ENCODE measurements around the gene ZKSCAN3.
A peak's percentile ranks its signal among the peaks of the same experiment; 100 is the strongest.

The ZKSCAN3 gene

DNA sequence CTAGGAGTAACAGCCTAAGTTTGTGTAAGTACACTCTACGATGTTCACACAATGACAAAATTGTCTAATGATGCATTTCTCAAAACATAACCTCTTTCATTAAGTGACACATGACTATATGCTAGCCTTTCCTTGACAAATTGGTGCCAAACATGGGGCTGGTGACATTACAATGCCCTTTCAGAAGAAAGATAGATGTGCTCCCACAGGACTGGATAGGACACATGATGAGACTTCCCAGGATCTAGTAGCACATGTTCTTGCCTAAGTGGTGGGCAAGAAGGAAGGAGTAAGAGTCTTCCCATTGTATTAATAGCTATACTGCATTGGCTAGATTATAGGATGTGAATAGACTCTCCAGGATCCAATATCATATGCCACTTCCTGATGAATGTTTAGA lies 21.5 kb downstream of the ZKSCAN3 start:
- no peaks in the 10 kb centered on the region for H3K9me3 ChIP-seq
- peak overlapping the region; percentile 65 for H3K4me2 ChIP-seq
- peaks cover 22% of the 10 kb centered on the region for H3K36me3 ChIP-seq
- peaks cover 18% of the 10 kb centered on the region for H3K4me1 ChIP-seq
- no peak overlapping the region for H3K4me3 ChIP-seq
- no peak for TF ChIP-seq Cebpa-rat (IDR thresholded peaks at IDR 0.05)
- H3K9ac ChIP-seq, result no peak overlapping the region
- H3K27me3 ChIP-seq, result no peaks in the 10 kb centered on the region
- H3K27ac ChIP-seq, result 0 out of 2 replicates have a peak overlapping the region, but pooled peaks have one; percentile 11
- H4K20me1 ChIP-seq, result no peaks in the 10 kb centered on the region

DNA sequence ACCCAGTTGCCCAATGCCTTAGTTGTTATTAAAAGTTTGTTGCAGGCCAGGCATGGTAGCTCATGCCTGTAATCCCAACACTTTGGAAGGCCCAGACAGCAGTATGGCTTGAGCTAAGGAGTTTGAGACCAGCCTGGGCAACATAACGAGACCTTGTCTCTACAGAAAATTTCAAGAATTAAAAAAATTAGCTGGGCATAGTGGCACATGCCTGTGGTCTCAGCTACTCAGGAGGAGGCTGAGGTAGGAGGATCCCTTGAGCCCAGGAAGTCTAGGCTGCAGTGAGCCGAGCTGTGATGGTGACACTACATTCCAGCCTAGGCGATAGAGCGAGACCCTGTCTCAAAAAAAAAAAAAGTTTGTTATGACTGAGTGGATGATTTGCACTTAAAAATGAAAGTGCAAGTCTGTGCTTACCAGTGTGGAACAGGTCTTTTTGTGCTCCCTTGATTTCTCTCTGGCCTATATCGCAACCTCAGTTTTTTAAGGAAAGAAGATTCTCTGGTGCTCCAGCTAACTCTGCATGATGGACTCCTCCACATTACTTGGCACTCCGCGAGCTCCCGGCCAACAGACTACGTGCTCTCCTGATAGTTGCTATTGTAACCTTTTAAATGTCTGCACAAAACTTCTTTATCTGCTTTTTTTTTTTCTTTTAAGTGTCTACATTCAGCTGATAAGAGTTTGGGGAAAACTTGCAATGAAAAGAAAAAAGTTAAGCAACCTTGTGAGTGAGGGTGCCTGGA lies 22.1 kb downstream of the ZKSCAN3 start:
- Histone ChIP-seq H3K4me2 (peak overlapping the region; percentile 65), H3K4me3 (no peak overlapping the region), H4K20me1 (no peaks in the 10 kb centered on the region), H3K27ac (peak overlapping the region; percentile 11; the same call in 1 of the 2 replicates), H3K9me3 (no peaks in the 10 kb centered on the region), H3K4me1 (peaks cover 18% of the 10 kb centered on the region), H3K36me3 (peaks cover 16% of the 10 kb centered on the region), H3K9ac (no peak overlapping the region; the same call in 1 of the 2 replicates), H3K27me3 (no peaks in the 10 kb centered on the region)
- TF ChIP-seq Cebpa-rat (IDR thresholded peaks at IDR 0.05), result no peak

DNA sequence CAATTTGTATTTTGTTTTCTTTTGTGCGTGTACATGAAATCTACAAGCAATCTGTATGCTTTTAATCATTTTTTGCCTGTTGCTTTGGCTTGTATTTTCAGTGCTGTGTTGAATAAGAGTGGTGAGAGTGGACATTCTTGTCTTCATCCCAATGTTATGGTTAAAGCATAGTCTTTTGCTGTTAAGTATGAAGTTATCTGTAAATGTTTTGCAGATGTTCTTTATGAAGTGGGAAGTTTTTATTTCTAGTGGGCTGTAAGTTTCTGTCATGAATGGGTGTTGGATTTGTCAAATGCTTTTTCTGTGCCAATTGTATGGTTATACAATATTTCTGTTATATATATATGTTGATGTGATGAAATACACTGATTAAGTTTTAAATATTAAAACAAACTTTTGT lies 24.2 kb downstream of the ZKSCAN3 start:
- peaks cover 18% of the 10 kb centered on the region for H3K4me1 ChIP-seq
- no peaks in the 10 kb centered on the region for H3K27me3 ChIP-seq
- TF ChIP-seq Cebpa-rat (IDR thresholded peaks at IDR 0.05), result no peak
- no peak overlapping the region for H3K27ac ChIP-seq
- H3K9ac ChIP-seq, result no peak overlapping the region
- H3K4me3 ChIP-seq, result no peak overlapping the region
- peaks cover 15% of the 10 kb centered on the region for H3K9me3 ChIP-seq
- no peak overlapping the region for H3K4me2 ChIP-seq
- peaks cover 18% of the 10 kb centered on the region for H3K36me3 ChIP-seq
- H4K20me1 ChIP-seq, result no peaks in the 10 kb centered on the region

DNA sequence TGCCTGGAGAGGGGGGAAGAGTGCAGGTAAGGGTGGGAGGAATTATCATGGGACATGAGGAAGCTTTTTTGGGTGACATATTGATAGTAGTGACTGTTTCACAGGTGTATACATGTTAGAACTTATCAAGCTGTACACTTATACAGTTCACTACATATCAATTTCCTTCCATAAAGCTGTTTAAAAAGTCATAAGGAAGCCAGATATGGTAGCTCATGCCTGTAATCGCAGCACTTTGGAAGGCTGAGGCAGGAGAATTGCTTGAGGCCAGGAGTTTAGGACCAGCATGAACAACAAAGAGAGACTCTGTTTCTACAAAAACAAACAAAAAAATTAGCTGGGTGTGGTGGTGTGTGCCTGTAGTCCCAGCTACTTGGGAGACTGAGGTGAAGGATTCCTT lies 28.1 kb downstream of the ZKSCAN3 start:
- no peak overlapping the region for H3K4me3 ChIP-seq
- H3K36me3 ChIP-seq, result peaks cover 48% of the 10 kb centered on the region
- no peak overlapping the region for H3K27ac ChIP-seq
- no peaks in the 10 kb centered on the region for H3K27me3 ChIP-seq
- H3K4me2 ChIP-seq, result no peak overlapping the region
- no peak overlapping the region for H3K9ac ChIP-seq
- peaks cover 8% of the 10 kb centered on the region for H3K4me1 ChIP-seq
- no peaks in the 10 kb centered on the region for H4K20me1 ChIP-seq
- no peak for TF ChIP-seq Cebpa-rat (IDR thresholded peaks at IDR 0.05)
- peaks cover 33% of the 10 kb centered on the region for H3K9me3 ChIP-seq

DNA sequence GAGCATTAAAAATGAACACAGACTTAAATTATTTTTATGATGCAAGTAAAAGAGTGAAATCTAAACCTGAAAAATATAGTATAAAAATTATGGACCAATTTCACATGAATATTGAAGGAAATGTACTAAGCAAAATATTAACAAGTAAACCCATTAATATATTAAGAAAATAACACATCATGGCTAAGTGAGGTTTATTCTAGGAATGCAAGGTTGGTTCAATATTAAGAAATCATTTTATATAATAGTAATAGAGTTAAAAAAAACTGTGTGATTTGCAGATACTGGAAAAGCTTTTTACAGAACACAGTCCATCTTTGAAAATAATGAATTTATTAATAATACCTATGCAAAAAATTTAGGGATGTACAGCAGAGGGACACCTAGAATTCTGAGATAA lies 28.9 kb downstream of the ZKSCAN3 start:
- Histone ChIP-seq H3K4me2 (no peak overlapping the region), H3K4me3 (no peak overlapping the region), H3K36me3 (peaks cover 48% of the 10 kb centered on the region), H4K20me1 (no peaks in the 10 kb centered on the region), H3K9me3 (peaks cover 33% of the 10 kb centered on the region), H3K9ac (no peak overlapping the region), H3K27me3 (no peaks in the 10 kb centered on the region), H3K27ac (no peak overlapping the region), H3K4me1 (peaks cover 12% of the 10 kb centered on the region)
- TF ChIP-seq Cebpa-rat (IDR thresholded peaks at IDR 0.05), result no peak

DNA sequence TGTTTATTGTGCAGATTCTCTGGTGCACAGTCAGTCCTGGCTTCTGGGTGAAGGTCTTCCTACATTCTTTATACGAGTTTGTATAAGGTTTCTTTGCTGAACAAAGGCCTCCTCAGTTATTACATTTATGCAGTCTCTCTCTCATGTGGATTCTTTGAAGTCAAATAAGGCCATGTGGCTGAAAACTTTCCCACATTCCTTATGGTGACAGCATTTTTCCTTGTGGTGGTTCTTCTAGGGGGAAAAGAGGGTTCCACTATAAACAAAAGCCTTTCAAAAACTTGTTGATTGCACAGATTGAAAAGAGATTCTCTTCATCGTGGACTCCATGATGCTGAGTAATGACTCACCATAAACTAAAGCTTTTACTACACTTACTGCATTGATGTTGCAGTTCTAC lies 30.6 kb downstream of the ZKSCAN3 start:
- Histone ChIP-seq H3K4me1 (peaks cover 15% of the 10 kb centered on the region), H3K4me3 (no peak overlapping the region), H3K27ac (no peak overlapping the region), H3K4me2 (no peak overlapping the region), H3K9ac (no peak overlapping the region), H4K20me1 (no peaks in the 10 kb centered on the region), H3K9me3 (peaks cover 33% of the 10 kb centered on the region), H3K36me3 (peaks cover 48% of the 10 kb centered on the region), H3K27me3 (no peaks in the 10 kb centered on the region)
- TF ChIP-seq Cebpa-rat (IDR thresholded peaks at IDR 0.05), result no peak

DNA sequence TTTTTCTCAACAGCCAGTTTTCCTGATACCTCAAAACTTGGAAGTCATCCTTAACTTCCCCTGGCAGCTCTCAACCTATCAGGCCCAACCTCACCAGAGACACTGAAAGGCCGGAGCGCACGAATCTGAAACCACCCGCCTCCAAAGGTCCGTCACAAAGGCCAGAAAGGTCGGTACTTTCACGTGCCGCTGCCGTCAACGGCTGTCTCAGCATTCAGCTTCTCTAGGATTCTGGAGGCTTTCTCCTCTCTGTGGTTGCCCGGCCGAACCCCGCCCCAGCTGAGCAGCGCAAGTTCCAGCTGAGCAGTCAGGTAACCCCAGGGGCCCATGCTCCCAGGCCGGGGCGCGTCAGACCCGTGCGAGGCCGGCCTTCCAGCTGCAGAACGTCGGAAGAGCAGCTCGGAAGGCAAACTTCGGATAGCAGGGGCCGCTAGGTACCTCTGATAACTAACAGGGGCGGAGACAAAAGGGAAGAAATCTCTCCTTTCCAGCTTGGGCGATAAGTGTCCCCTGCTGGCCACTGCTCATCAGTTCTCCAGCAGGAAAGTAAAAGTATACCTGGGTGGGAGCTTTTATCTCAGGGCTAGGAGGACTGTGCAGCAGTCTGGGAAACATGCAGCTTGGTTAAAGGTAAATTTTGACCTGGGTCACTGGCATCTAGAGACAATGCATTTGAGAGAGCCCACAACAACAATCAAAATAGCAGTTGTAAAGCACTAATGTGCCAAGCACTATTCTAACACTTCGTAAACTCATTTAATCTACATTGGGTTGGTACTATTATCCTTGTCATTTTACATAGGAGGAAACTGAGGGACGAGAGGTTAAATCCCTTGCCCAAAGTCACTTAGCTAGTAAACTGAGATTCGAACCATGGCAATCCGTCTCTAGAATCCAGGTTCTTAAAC lies 33.7 kb downstream of the ZKSCAN3 start:
- Histone ChIP-seq H3K27me3 (no peaks in the 10 kb centered on the region), H3K4me1 (peaks cover 15% of the 10 kb centered on the region), H3K27ac (peak overlapping the region; percentile 63), H3K4me3 (peak overlapping the region; percentile 65), H3K9me3 (peaks cover 20% of the 10 kb centered on the region), H3K36me3 (peaks cover 50% of the 10 kb centered on the region), H3K9ac (peak overlapping the region; percentile 70), H4K20me1 (no peaks in the 10 kb centered on the region), H3K4me2 (peak overlapping the region; percentile 77)
- TF ChIP-seq Cebpa-rat (IDR thresholded peaks at IDR 0.05), result no peak

DNA sequence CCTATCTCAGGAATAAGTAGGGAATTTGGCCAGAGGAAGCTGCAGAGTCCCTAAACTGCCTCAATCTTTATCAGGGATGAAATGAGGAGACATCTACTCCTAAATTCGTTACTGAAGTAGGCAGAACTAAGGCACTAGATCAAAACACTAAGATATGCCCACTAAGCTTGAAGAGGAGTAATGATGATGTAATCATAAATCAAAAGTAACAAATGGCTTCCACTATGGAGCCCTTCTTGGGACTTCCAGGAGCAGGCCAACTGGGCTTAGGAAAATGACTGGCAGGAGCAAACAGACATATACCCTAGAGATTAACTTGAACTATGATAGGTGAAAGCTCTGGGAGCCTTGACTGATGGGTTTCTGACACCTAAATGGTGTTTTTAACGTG lies 34.4 kb downstream of the ZKSCAN3 start:
- peak overlapping the region; percentile 77; the same call in 1 of the 2 replicates for H3K4me2 ChIP-seq
- no peak overlapping the region for H3K9ac ChIP-seq
- peaks cover 50% of the 10 kb centered on the region for H3K36me3 ChIP-seq

DNA sequence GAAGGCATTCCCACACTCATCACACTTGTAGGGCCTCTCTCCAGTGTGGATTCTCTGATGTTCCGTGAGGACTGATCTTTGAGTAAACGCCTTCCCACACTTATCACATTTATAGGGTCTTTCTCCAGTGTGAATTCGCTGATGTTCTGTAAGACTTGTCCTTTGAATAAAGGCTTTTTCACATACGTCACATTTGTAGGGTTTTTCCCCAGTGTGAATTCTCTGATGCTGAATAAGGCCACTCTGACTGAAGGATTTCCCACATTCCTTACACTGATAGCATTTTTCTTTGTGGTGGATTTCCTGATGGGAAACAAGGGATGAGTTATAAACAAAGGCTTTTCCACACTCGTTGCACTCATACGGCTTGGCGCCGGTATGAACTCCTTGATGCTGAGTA lies 40.9 kb downstream of the ZKSCAN3 start:
- Histone ChIP-seq H3K4me1 (no peaks in the 10 kb centered on the region), H4K20me1 (no peaks in the 10 kb centered on the region), H3K36me3 (peaks cover 48% of the 10 kb centered on the region), H3K4me2 (no peak overlapping the region), H3K4me3 (no peak overlapping the region), H3K27me3 (no peaks in the 10 kb centered on the region), H3K27ac (no peak overlapping the region), H3K9me3 (no peaks in the 10 kb centered on the region), H3K9ac (no peak overlapping the region)
- no peak for TF ChIP-seq Cebpa-rat (IDR thresholded peaks at IDR 0.05)

More for the DNA sequence above, 34.4 kb downstream of the ZKSCAN3 start:
- peaks cover 15% of the 10 kb centered on the region for H3K4me1 ChIP-seq
- no peak overlapping the region for H3K27ac ChIP-seq
- TF ChIP-seq Cebpa-rat (IDR thresholded peaks at IDR 0.05), result no peak
- no peak overlapping the region for H3K4me3 ChIP-seq
- no peaks in the 10 kb centered on the region for H3K27me3 ChIP-seq
- no peaks in the 10 kb centered on the region for H4K20me1 ChIP-seq
- H3K9me3 ChIP-seq, result peaks cover 16% of the 10 kb centered on the region
